Erythroblast (primary cell): ENCODE data around the gene BDKRB1.

Source experiments
- DNase-seq, 2 experiments: peaks; one replicate each; lab custom pipeline; 2025; lab: John Stamatoyannopoulos, UW
- GATA1 ChIP-seq: IDR thresholded peaks from 2 replicates; pipeline ENCODE4 v1.6.1; 2011; ENCODE audit warnings: low read depth, mild to moderate bottlenecking, control low read depth, low read length, moderate library complexity
- POLR2A ChIP-seq: IDR thresholded peaks from 2 replicates; pipeline ENCODE4 v1.6.1; 2011; ENCODE audit warnings: mild to moderate bottlenecking, low read length

Gene BDKRB1

GRCh38 chr14:96255501-96256366 lies at the start of gene BDKRB1:
TSS of gene BDKRB1 (plus strand) at chr14:96256210. CDS start at chr14:96263683, 7,473 bp downstream.
- no peak for DNase-seq

GRCh38 chr14:96206461-96206860 lies 49.5 kb upstream of the BDKRB1 start:
- no peak for TF ChIP-seq GATA1
- no peak for TF ChIP-seq POLR2A
- DNase-seq, result no peak

More at GRCh38 chr14:96255501-96256366, at the start of gene BDKRB1:
- TF ChIP-seq GATA1 (no peak), POLR2A (no peak)

- no peak for DNase-seq
- TF ChIP-seq GATA1 (no peak), POLR2A (no peak)
Measured at GRCh38 chr14:96207686-96208085, 48.3 kb upstream of the BDKRB1 start.

GRCh38 chr14:96208739-96209138 lies 47.3 kb upstream of the BDKRB1 start:
- no peak for DNase-seq
- TF ChIP-seq GATA1 (no peak), POLR2A (no peak)

GRCh38 chr14:96212140-96212539 lies 43.9 kb upstream of the BDKRB1 start:
- TF ChIP-seq GATA1 (no peak), POLR2A (no peak)
- DNase-seq, result no peak

GRCh38 chr14:96212896-96213295 lies 43.1 kb upstream of the BDKRB1 start:
- DNase-seq, result no peak
- TF ChIP-seq POLR2A, result no peak
- no peak for TF ChIP-seq GATA1

GRCh38 chr14:96213871-96214465 lies 42.0 kb upstream of the BDKRB1 start:
- TF ChIP-seq POLR2A (no peak), GATA1 (no peak)

GRCh38 chr14:96214793-96215192 lies 41.2 kb upstream of the BDKRB1 start:
- no peak for DNase-seq
- TF ChIP-seq POLR2A (no peak), GATA1 (no peak)

More at GRCh38 chr14:96213871-96214465, 42.0 kb upstream of the BDKRB1 start:
- DNase-seq, result no peak

- no peak for DNase-seq
- TF ChIP-seq GATA1 (no peak), POLR2A (no peak)
Measured at GRCh38 chr14:96215452-96216244, 40.4 kb upstream of the BDKRB1 start.

- no peak for DNase-seq
- TF ChIP-seq POLR2A, result no peak
- TF ChIP-seq GATA1, result no peak
Measured at GRCh38 chr14:96216627-96217026, 39.4 kb upstream of the BDKRB1 start.

GRCh38 chr14:96217376-96217913 lies 38.6 kb upstream of the BDKRB1 start:
- TF ChIP-seq POLR2A (no peak), GATA1 (no peak)
- DNase-seq, result no peak

- no peak for TF ChIP-seq GATA1
- TF ChIP-seq POLR2A, result no peak
- no peak for DNase-seq
Measured at GRCh38 chr14:96221109-96221650, 34.8 kb upstream of the BDKRB1 start.

GRCh38 chr14:96221841-96222240 lies 34.2 kb upstream of the BDKRB1 start:
- TF ChIP-seq GATA1 (no peak), POLR2A (no peak)
- DNase-seq, result no peak
